ENCODE data around the gene HCAR3. TPM values are rescaled to one million over a fixed set of nuclear protein-coding genes. Genes with fewer than 3 reads are reported as not detected.

Gene HCAR3
- total and polyA plus RNA-seq, 2 of the 13 experiments (the other 11 are each of a cell fraction or from before 2014, with no cell fraction given) = 0.11 to 12.8 TPM

GRCh38 chr12:122721057-122721545, 4.5 kb upstream of the HCAR3 start (continued):
- 0 out of 2 replicates have a peak, but pooled peaks have one; percentile 12 for TF ChIP-seq FOXJ3 (CRISPR knock-in tag; IDR thresholded peaks at IDR 0.05; ENCODE audit: borderline replicate concordance)
- TF ChIP-seq MTF1 (CRISPR knock-in tag; IDR thresholded peaks at IDR 0.05) = no peak
- TF ChIP-seq RFX1 (IDR thresholded peaks at IDR 0.05) = no peak
- no peak for TF ChIP-seq ZNF101 (CRISPR knock-in tag; IDR thresholded peaks at IDR 0.05; ENCODE audit: borderline replicate concordance, low read depth)
- no peak for TF ChIP-seq NR0B2 (CRISPR knock-in tag; IDR thresholded peaks at IDR 0.05)
- no peak for TF ChIP-seq NFRKB (IDR thresholded peaks at IDR 0.05)
- no peak for TF ChIP-seq ARID4A (CRISPR knock-in tag; IDR thresholded peaks at IDR 0.05; ENCODE audit: borderline replicate concordance)
- no peak for TF ChIP-seq GPBP1L1 (CRISPR knock-in tag; IDR thresholded peaks at IDR 0.05)
- peak; percentile 58; the same call in 1 of the 2 replicates for TF ChIP-seq GABPB1 (CRISPR knock-in tag; IDR thresholded peaks at IDR 0.05)
- no peak for TF ChIP-seq ZNF512 (CRISPR knock-in tag; IDR thresholded peaks at IDR 0.05)
- TF ChIP-seq TARDBP (CRISPR knock-in tag; IDR thresholded peaks at IDR 0.05) = no peak
- peak; percentile 73 for TF ChIP-seq FOXP4 (CRISPR knock-in tag; IDR thresholded peaks at IDR 0.05)
- 0 out of 2 replicates have a peak, but pooled peaks have one; percentile 51 for TF ChIP-seq ZFP90 (CRISPR knock-in tag; IDR thresholded peaks at IDR 0.05; ENCODE audit: borderline replicate concordance)
- TF ChIP-seq HES4 (CRISPR knock-in tag; IDR thresholded peaks at IDR 0.05; ENCODE audit: borderline replicate concordance) = no peak
- TF ChIP-seq ZNF547 (CRISPR knock-in tag; IDR thresholded peaks at IDR 0.05) = no peak
- TF ChIP-seq SNAI1 (CRISPR knock-in tag; IDR thresholded peaks at IDR 0.05; ENCODE audit: borderline replicate concordance) = no peak
